ENCODE measurements around the gene TBRG4.

TBRG4 gene

DNA sequence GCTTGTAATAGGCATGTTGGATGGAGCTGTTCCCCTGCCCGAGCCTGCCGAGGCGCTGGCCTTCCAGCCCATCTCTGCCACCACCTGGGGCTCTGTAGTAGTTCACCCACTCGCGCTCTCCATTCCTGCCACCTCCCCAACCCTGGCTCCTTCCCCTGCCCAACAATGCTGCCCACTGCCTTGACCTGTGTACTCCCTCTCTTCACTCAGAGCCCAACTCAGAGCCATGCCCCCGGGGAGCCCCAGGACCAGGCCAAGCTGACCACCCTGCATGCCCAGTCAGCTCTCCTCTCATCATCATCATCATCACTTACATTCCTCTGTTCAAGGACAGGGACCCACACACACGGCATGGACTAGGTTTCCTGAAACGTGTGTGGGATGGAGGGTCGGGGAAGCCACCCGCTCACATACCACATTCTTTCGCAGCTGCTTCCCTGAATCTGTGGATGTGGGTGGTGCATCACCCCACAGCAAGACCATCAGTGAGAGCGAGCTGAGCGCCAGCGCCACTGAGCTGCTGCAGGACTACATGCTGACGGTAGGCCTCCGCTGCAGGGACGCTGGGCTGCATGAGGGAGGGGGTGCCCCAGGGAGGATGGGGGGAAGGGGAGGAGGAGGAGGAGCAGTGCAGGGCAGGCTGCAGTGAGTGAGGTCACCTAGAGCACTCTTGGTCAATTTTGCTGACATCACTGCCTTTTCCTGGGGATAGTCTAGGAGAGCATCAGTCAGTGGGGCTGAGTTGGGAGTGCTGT is 38.3 kb downstream of the TBRG4 start:
- DNase-seq, result no peak

DNA sequence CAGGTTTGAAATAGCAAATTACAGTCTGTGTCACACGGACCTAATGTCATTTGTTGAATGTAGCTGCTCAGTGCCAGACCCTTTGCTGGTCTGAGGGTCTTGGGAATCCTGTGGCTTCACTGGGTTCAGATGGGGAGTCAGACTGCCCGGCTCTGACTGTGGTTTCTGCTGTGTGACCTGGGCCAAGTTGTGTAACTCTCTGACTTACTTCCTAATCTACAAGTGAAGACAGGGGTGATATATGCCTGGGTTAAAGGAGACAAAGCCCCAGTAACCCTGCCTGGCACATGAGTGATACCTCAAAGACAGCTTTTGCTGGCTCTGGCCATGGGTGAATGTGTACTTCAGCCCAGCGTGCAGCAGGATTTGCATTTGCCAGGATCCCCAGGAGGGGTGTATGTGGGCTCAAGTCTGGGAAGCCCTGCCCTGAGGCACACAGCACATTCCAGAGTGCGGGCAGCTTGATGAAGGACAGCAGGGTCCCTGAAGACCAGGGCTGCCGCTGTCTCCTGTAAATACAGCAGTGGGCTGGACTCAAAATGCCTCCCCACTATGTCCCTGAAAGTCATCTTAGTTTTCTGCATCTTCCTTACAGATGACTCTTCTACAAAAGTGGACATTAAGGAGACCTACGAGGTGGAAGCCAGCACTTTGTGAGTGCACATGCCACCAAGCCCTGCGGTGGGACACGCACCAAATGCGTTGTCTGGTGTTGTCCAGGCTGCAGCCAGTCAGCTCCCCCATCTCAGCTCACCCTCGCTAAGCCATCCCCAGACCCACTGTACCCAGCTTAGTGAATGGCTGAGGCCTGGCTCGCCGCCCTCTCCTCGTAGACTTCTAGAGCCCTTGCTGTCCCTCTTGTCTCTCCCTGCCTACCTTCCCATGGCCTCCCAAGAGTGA is 39.1 kb downstream of the TBRG4 start:
- no peak for DNase-seq

DNA sequence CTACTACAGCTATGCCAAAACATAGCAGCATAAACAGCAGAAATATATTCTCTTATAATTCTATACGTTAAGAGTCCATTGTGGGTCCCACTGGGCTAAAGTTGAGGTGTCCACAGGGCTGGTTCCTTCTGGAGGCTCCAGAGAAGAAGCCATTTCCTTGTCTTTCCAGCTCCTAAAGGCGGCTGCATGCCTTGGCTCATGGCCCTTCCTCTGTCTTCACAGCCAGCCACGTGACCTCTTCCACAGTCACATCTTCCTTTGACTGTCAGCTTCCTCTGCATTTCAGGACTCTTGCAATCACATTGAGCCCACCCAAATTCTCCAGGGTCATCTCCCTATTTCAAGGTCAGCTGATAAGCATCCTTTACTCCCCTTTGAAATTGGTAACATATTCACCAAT is 40.0 kb downstream of the TBRG4 start:
- DNase-seq, result no peak

DNA sequence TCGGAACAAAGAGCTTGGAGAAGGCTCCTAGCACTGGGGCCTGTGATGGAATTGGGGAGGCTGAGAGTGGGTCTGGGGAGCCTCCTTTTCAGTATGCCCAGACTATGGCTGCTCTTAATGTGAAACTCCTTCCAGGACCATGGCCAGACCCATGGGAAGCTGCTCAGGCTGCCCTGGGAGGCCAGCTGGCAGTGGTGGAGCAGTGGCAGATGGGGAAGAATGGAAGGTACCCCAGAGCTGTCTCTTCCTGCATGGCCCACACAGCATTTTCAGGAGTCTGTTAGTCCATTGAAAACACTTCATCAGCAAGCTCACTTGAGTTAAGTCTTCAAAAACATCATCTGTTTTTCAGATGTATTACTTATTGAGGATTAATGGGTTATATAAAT is 41.2 kb downstream of the TBRG4 start:
- no peak for DNase-seq

DNA sequence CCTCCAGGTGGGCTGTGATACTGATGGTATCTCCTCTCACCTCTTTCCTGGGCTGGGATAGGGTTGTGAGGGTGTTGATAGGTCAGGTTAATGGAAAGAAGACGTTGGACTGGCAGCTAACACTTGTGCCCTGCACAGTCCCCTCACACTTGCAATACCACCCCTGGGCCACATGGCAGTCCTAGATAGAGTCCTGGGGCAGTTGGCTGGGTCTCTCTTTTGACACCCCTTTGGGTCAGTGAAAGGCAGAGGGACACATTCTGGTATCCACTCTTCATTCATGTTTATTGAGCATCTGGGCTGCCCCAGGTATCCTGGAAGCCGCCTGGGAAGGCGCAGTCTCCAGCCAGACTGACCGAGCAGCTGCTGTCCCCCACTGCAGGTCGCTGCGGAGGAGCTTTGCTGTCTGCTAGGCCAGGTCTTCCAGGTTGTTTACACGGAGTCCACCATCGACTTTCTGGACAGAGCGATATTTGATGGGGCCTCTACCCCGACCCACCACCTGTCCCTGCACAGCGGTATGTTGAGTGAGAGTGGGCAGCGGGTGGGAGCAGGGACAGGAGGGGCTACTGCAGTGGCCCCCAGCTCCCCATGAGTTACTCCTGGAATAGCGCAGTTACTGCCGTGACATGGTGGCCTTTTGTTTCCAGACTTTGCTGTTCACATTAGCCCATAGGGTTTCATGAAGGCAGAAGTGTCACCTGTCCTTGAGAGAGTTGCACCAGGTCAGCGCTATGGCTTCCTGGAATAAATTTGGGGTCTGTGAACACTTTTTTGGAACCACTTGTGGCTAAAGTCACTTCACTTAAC is 41.8 kb downstream of the TBRG4 start:
- DNase-seq, result no peak

DNA sequence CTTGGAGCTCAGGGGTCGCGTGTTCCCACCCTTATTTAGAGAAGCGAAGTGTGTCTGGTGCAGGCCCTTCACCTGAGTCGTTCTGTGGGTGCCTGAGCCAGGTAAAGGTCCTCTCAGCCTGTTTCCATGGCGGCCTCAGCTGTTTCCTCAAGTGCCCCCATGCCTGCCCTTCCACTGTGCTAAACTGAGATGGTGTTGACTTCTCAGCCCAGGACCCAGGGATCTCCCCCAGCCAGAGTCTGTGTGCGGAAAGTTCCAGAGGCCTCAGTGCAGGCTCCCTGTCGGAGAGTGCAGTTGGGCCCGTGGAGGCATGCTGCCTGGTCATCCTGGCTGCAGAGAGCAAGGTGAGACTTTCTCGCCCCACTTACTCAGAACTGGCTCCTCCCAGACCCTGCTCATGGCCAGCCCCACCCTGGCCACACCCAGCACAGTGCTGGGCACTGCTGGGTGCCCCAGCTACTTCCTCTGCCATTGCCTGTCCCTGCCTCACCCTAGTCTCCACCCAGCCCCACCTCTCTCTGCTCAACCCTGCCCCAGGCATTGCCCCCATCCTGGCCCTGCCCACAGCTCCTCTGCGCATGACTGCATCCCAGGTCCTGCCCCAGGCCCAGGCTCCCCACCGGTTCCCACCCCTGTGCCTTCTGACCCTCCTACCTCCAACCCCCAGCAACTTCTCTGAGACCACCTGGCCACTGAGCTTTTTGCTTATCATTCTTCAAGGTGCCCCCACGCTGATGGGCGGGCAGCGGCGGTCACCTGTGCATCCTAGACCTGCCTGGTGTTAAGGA is 43.1 kb downstream of the TBRG4 start:
- DNase-seq, result no peak

DNA sequence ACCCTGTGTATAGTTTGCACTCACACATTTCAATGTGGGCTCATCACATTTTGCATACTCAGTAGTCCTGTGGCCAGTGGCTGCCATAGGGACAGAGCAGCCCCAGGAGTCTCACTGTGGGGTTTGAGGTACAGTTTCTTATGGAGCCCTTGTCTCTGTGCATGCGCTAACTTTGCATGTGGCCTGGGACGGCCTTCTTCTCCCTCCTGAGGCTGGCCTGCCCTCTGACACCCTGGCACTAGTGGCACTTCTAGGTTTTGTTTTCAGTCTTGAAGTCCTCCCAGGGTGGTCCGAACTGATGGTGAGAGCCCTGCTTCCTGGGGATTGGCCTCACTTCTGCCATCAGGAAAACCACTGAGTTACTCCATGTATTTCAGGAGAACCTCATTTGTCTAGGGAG is 43.9 kb downstream of the TBRG4 start:
- no peak for DNase-seq

DNA sequence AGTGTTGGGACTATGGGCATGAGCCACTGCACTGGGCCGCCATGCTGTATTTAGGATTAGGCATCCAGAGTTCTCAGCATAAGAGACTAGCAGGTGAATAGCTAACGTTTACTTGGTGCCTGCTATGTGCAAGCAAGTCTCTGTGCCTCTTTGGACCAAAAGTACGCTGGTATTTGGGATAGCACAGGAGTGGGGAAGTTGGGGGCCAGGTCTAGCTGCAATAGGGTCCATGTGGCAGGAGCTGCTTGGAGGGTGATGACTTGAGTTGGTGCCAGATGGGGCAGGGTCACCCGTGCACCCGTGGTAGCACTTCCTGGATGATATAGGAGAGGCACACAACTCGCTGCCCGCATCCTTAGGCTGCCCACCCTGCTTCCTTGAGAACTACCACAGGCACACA is 45.1 kb downstream of the TBRG4 start:
- DNase-seq, result no peak

DNA sequence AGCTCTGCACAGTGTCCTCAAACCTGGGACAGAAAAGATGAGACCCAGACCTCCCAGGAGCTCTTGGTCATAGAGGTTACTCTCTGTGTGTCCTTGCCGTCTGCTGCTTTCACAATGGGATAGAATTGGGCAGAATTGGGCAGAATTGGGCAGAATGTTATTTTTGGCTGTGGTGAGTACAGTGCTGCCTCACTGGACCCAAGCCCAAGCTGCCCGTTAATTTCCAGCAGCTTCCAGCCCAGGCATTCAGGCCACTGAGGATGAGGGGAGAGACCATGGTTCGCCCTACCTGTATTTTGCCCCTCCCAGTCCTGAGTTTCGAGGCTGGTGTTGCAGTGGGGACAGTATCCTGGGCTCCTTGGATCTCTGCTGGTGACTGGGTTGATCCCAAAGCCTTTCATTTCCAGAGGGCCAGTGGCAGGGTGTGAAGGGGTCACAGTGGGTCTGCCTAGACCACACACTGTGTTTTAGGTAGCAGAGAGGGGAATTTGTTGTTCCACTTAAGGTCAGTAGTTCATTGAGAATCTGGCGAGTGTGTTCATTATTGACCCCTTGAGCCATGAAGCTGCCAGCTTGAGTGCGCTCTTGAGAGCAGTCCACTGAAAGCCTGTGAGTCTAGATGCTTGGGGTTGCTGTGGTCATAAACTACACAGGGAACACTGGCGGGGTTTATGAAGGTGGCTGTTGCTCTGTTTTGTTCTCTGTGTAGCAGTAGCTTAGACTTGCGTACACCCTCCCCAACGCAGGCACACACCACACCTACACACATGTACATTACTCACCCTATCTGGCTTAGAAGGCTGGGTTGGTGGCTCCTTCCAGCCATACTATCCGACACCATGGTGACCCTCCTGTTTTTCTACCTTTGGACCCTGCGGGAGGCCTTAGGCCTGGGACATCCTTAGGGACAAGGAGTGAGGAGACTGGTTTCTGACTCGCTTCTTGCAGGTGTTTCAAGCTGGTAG is 46.2 kb downstream of the TBRG4 start:
- no peak for DNase-seq

DNA sequence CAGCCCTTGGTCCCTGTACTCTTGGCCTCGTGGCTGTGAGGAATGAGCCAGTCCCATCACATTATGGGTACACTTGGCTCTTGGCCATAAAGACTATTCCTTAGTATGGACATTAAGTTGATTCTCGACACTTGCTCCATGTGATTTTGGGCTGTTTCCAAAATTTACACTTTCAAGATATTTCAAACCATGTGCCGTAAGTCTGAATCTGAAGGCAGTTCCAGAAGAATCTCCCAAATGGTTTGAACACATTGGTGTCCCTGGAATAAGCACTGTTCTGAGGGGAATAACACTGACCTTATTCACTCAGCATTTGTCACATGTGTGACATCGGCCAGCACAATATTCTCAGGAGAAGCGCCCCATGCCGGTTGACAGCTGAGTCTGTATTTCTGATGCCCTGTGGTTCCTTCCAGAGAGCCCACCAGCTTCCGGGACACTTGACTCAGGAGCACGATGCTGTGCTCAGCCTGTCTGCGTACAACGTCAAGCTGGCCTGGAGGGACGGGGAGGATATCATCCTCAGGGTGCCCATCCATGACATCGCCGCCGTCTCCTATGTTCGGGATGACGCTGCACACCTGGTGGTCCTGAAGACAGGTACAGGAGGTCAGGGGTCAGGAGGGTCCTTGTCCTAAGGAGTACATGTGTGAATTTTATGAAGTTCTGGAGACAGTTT is 47.3 kb downstream of the TBRG4 start:
- no peak for DNase-seq

DNA sequence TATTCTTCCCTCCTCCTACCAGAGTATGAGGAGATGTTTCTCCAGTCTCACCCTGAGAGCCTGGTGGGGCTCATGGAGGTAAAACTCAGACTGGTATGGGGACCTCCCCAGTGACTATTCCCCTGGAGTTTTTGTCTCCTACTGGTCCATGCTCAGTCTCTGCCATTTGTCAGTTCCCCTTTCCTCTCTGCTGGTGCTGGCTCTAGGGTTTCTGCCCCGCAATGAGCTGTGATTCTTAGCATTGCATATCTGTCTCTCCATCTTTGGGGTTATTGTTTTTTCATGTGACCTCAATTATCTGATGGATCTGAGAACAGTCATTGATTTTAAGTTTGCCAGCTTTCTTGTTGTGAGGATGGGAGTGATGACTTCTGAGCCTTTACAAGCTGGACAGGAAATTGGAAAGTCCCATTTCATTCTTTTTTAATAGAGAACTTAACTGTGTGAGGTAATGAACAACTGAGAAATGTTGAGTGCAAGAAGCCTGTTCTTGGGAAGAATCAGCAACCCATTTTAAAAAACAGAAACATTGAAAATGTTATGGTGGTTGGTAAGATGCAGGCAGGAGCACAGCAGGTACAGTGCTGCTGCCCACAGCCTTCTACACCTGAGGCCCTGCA is 49.6 kb downstream of the TBRG4 start:
- DNase-seq, result no peak

DNA sequence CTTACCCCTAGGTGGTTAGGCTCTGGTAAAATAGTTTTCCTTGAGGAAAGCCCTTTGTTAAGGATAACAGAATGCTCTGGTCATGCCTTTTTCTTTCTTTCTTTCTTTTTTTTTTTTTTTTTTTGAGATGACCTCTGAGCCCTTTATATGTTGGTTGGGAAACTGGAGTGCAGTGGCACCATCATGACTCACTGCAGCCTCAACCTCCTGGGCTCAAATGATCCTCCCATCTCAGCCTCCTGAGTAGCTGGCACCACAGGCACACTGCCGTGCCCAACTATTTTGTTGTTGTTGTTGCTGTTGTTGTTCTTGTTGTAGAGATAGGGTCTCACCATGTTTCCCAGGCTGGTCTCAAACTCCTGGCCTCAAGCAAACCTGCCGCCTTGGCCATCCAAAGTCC is 50.1 kb downstream of the TBRG4 start:
- DNase-seq, result no peak

DNA sequence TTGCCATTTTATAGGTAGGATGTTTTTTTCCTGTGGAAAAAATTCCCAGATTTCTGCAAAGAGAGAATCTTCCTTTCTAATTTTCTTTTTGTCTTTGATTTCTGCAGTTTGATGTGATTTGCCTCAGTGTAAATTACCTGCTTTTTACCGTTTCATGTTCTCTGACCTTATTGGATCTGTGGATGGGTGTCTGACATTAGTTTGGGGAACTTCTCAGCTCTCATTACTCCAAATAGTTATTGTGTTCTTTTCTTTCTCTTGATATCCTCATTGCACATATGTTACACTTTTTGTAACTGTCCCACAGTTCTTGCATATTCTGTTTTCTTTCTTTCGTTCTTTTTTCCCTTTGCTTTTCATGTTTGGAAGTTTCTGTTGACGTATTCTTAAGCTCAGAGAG is 51.2 kb downstream of the TBRG4 start:
- DNase-seq, result no peak

DNA sequence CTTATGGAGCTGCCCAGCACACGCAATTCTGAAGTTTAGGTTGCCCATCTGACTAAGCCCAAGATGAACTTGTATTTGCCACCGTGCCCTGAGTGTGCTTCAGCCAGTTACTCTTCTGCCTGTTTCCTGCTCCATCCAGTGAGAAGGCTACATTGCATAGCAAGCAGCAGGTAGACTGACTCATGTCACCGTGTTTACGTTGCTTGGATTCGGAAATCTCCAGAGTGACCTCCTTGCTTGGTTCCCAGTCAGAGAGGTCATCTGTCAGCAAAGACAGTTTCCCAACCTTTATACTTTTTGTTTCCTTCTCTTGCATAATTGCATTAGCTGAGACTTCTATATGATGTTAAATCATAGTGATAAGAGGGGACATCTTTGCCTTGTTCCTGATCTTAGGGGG is 53.6 kb downstream of the TBRG4 start:
- no peak for DNase-seq

DNA sequence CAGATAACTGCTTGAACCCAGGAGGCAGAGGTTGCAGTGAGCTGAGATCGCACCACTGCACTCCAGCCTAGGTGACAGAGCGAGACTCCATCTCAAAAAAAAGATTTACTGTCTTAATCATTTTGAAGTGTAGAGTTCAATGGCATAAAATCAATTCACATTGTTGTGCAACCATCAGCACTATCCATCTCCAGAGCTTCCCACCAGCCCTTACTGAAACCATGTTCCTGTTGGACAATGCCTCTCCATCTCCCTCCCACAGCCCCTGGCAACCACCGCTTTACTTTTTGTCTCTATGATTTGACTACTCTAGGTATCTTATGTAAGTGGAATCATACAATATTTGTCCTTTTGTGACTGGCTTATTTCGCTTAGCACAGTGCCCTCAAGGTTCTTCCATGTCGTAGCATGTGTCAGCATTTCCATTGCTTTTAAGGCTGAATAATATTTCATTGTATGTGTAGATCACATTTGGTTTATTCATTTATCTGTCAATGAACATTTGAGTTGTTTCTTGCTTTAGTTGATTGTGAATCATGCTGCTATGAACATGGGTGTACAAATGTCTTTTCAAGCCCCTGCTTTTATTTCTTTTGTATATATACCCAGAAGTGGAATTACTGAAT is 55.8 kb downstream of the TBRG4 start:
- no peak for DNase-seq

DNA sequence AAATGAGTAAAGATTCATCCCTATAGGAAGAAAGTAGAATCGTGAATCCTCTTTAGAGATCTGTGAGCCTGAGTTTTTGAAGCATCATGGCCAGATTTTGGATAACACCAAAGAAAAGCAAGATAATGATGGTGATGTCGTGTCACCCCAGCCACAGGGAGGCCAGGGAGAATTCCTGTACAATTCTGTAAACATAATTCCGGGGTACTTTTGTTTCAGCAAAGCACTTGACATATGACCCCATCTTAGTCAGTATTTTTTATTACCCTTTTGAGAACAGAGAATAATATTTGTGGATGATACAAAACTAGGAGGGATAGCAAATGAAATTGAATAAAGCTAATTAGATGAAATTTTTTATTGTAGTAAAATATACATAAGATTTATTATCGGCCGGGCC is 56.5 kb downstream of the TBRG4 start:
- no peak for DNase-seq

DNA sequence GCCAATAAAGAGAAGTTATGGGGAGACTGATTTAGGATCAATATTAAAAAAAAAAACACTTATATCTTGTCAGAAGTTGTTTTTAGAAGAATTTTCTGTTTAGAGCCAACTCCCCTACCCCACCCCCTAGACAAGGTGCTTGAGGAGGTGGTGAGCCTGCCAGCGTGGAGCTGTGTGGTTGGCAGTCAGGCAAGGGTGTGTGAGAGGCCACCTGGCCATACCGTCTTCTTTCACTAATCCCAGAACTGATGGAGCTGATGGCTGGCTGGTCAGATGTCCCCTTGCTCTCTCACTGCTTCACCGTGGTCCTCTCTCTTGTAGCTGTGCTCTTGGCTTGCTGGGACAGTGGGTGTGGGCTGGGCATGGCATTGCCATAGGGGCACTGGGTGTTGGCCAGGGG is 57.1 kb downstream of the TBRG4 start:
- no peak for DNase-seq

DNA sequence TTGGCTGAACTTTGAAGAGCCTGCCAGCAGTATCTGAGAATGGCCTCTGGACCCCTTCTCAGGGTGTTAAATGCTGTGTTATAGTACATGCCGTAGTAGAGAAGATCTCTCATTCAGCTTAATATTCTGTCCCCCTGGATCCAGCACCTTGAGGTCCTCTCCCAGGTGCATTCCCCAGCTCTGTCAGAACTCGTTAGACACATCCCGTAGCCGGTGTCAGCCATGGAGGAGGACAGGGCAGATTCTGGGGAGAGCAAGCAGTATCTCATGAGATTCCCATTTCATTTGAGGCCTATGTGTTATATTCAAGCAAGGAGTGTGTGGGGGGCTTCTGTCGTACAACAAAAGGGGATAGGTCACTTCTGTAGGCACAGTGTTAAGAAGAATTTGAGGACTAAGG is 57.6 kb downstream of the TBRG4 start:
- no peak for DNase-seq

DNA sequence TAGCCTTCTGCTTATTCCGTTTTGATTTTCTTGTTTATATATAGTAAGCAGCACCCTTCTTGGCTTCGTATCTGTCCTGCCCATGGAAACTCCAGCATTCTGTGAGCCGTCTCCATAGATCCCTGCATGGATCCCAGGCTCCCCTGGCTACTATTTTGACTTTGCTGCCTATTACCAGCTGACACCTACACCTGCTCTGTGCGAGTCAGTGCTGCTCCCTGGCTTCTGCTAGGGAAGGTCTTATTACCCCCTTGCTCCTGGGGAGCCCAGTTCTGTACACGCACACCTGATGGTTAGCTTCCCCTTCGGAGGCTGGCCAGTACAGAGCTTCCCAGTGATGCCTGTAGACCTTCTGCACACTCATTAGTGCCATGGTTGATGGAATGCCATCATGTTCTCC is 58.1 kb downstream of the TBRG4 start:
- no peak for DNase-seq

DNA sequence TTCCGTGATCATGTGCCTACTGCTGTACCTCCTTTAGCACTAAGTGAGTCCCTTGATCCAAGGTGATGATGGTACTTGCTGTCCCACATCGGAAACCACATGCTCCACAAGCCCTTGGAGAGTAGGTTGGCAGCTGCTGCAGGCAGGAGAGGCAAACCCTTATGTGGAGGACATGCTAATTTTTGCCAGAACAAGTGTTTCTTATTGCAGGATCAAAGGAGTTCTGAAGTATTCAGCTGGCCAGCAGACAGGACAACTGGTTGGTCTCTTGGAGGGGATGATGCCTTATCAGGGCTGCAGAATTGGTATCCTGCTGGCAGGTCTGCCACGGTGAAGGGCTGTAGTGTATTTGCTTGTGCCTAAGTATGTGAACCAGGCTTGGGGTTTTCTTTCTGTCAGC is 59.5 kb downstream of the TBRG4 start:
- no peak for DNase-seq
